Spleen (tissue), 11 donors: ENCODE data around the gene SNURF. TPM values are rescaled to one million over a fixed set of nuclear protein-coding genes. Genes with fewer than 3 reads are reported as not detected.

Experiments
- DNase-seq: peaks from one replicate; pipeline ENCODE4 v3.0.0-alpha.2; 2020
- H3K27ac ChIP-seq, 8 donors: fragments of 200-600 bp; sonication (generic) in 7 of 8; 1 replicate in 4 of 8; 2 replicates in 4 of 8; pipeline versions ENCODE4 v1.5.0 to v1.8.0; 2016 to 2021; ENCODE audit warnings: inconsistent platforms in 4 of 8, mild to moderate bottlenecking in 4 of 8, moderate library complexity in 1 of 8
- H3K27me3 ChIP-seq, 7 donors: fragments of 200-600 bp; sonication (generic) in 6 of 7; replicated peaks in 1 of 7; 1 replicate in 4 of 7; 2 replicates in 3 of 7; pipeline versions ENCODE4 v1.5.0 to v1.8.0; 2016 to 2021; ENCODE audit warnings: inconsistent platforms in 3 of 7, mild to moderate bottlenecking in 1 of 7
- H3K36me3 ChIP-seq, 6 donors: fragments of 200-600 bp; sonication (generic) in 5 of 6; 1 replicate in 4 of 6; 2 replicates in 2 of 6; pipeline versions ENCODE4 v1.5.0 to v1.8.0; 2016 to 2021; ENCODE audit warnings: inconsistent platforms in 2 of 6
- H3K4me1 ChIP-seq, 6 donors: fragments of 200-600 bp; sonication (generic) in 5 of 6; 1 replicate in 3 of 6; 2 replicates in 3 of 6; pipeline versions ENCODE4 v1.5.0 to v1.8.0; 2016 to 2021; ENCODE audit warnings: inconsistent platforms in 3 of 6
- H3K4me3 ChIP-seq, 8 donors: fragments of 200-600 bp; sonication (generic) in 7 of 8; 1 replicate in 4 of 8; 2 replicates in 4 of 8; pipeline versions ENCODE4 v1.5.0 to v1.8.0; 2016 to 2021; ENCODE audit warnings: inconsistent platforms in 4 of 8, mild to moderate bottlenecking in 4 of 8, moderate library complexity in 2 of 8
- H3K9me3 ChIP-seq, 8 donors: fragments of 200-600 bp; sonication (generic) in 7 of 8; 1 replicate in 4 of 8; 2 replicates in 4 of 8; pipeline versions ENCODE4 v1.5.0 to v1.8.0; 2016 to 2021; ENCODE audit warnings: inconsistent platforms in 4 of 8
- POLR2A ChIP-seq, 3 donors: fragments of 450-650 bp; IDR thresholded peaks; one replicate each; pipeline ENCODE4 v1.5.1; 2017; ENCODE audit warnings: antibody characterized with exemption in 3 of 3, mild to moderate bottlenecking in 1 of 3
- POLR2AphosphoS5 ChIP-seq, 3 donors: sonication (generic); formaldehyde crosslinking; IDR thresholded peaks; one replicate each; pipeline ENCODE4 v1.5.1; 2017; ENCODE audit warnings: antibody characterized with exemption in 3 of 3
- WGBS, 5 donors: extraction: QIAGEN DNeasy Blood & Tissue Kit in 3 of 5; methylation state at CpG; one replicate each; pipeline versions ENCODE4 v1.1.5 to v1.1.7; 2013 to 2018; 5-methylcytosine and 5-hydroxymethylcytosine counted together
- intact Hi-C: fragments of 100-400 bp; cut with DNase I; formaldehyde crosslinking; loops from one replicate; pipeline ENCODE4 v1.15.0; 2023; ENCODE audit warnings: low total_unique reads
- polyA plus RNA-seq, 3 donors: library from polyadenylated mRNA; stranded (reverse); fragments of 200-250 nt; gene quantifications; one replicate each; pipeline ENCODE4 v1.2.1, GENCODE V29; 2013
- small RNA-seq, 4 donors: library from RNA; depleted of rRNA; stranded (forward); fragments of <200 nt; gene quantifications; one replicate each; pipeline ENCODE3, GENCODE V24; 2016
- total RNA-seq, 7 donors: library from RNA; depleted of rRNA in 3 of 7; stranded (reverse); fragments of >200 nt in 3 of 7; fragmentation: NEBNext Ultra II Directional in 4 of 7; extraction: Animal tissue kit (Norgen Biotek cat#: 25700) in 4 of 7; gene quantifications; one replicate each; pipeline versions ENCODE4 v1.1.0 to v1.2.1, GENCODE V29; 2016 to 2021
- TF ChIP-seq, protein P1 (sequence below), 11 experiments: fragments of 200-600 bp in 7 of 11; fragments of 450-650 bp in 4 of 11; sonication (generic) in 4 of 11; IDR thresholded peaks in 8 of 11; conservative IDR thresholded peaks in 3 of 11; 1 replicate in 7 of 11; 2 replicates in 4 of 11; pipeline versions ENCODE4 v1.4.0 to v1.8.0; 2016 to 2021; ENCODE audit warnings: antibody characterized with exemption in 11 of 11, inconsistent platforms in 4 of 11, mild to moderate bottlenecking in 1 of 11
- donor health status: healthy with polysubstance abuse.
- donor health status: DM: no; HTN: no; CAD: no; lungs with moderate emphysema.
- donor health status: DM: no; HTN: no; CAD: no.
- donor health status: Bipolar disorder and iron deficiency.
- donor health status: healthy.
- donor health status: DM: no; HTN: no; CAD: no.
- donor health status: DM: yes; HTN: yes; CAD: no.

SNURF gene
- total and polyA plus RNA-seq, 10 donors: 2.2 to 15.9 (median 9.5) TPM

DNA sequence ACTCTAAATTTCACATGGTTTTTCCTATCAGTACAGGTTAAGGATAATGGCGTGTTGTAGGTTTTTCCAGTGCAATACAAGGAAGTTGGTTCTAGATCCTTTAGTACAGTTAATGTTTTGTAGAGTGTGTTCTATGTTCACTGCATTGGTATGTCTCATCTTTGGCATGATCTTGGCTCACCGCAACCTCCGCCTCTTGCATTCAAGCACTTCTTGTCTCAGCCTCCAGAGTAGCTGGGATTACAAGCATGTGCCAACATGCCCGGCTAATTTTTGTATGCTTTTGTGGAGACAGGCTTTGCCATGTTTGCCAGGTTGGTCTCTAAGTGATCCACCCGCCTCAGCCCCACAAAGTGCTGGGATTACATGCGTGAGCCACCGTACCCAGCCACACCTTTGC is 30.4 kb downstream of the SNURF start:
- DNase-seq: no peak
- WGBS, 5 donors: 91 to 95% (median 93%) methylated on average over 7 of the region's 7 CpGs
- H3K4me3 ChIP-seq: no peak overlapping the region
- no peak overlapping the region for H3K27ac ChIP-seq
- H3K27me3 ChIP-seq: no peaks in the 10 kb centered on the region
- H3K9me3 ChIP-seq: peaks cover 3 to 100% (median 98%) of the 10 kb centered on the region in 8 donors
- H3K36me3 ChIP-seq: peaks cover 5 to 100% (median 86%) of the 10 kb centered on the region in 6 donors
- no peaks in the 10 kb centered on the region for H3K4me1 ChIP-seq
- TF ChIP-seq POLR2A (IDR thresholded peaks at IDR 0.05) (no peak), POLR2AphosphoS5 (IDR thresholded peaks at IDR 0.05) (no peak)
- TF ChIP-seq, protein P1, sequence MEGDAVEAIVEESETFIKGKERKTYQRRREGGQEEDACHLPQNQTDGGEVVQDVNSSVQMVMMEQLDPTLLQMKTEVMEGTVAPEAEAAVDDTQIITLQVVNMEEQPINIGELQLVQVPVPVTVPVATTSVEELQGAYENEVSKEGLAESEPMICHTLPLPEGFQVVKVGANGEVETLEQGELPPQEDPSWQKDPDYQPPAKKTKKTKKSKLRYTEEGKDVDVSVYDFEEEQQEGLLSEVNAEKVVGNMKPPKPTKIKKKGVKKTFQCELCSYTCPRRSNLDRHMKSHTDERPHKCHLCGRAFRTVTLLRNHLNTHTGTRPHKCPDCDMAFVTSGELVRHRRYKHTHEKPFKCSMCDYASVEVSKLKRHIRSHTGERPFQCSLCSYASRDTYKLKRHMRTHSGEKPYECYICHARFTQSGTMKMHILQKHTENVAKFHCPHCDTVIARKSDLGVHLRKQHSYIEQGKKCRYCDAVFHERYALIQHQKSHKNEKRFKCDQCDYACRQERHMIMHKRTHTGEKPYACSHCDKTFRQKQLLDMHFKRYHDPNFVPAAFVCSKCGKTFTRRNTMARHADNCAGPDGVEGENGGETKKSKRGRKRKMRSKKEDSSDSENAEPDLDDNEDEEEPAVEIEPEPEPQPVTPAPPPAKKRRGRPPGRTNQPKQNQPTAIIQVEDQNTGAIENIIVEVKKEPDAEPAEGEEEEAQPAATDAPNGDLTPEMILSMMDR (IDR thresholded peaks at IDR 0.05 in 8 of 11, conservative IDR thresholded peaks at IDR 0.05 in 3 of 11): no peak
- intact Hi-C loops: no loop called here

DNA sequence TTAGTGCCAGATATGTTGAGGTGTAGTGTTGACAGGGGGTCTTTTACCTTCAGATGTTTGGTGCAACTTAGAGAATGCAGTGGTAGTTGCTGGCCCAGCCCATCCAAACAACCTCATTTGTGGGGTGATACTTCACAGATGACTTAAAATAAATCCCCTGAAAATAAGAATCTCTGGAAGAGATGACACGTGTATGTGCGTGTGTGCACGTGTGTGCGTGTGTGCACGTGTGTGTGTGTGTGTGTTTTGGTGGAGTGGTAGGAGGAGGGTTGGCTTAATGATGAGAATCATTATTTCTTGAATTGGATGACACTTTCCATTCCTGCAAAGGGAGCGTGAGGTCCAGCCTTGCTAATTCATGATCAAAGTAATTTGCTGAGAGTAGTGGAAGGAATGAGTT is 31.9 kb downstream of the SNURF start:
- Histone ChIP-seq H3K36me3 (peaks cover 5 to 98% (median 73%) of the 10 kb centered on the region in 6 donors), H3K9me3 (peaks cover 3 to 100% (median 98%) of the 10 kb centered on the region in 8 donors), H3K27ac (no peak overlapping the region), H3K4me1 (no peaks in the 10 kb centered on the region), H3K4me3 (no peak overlapping the region), H3K27me3 (no peaks in the 10 kb centered on the region)
- 84 to 94% (median 89%) methylated on average over 5 to 6 of the region's 6 CpGs for WGBS, 5 donors
- intact Hi-C loops: no loop called here
- TF ChIP-seq, protein P1 (IDR thresholded peaks at IDR 0.05 in 8 of 11, conservative IDR thresholded peaks at IDR 0.05 in 3 of 11): no peak
- TF ChIP-seq POLR2AphosphoS5 (IDR thresholded peaks at IDR 0.05) (no peak), POLR2A (IDR thresholded peaks at IDR 0.05) (no peak)
- DNase-seq: no peak

Small RNA genes within 50 kb of the gene (small RNA-seq; reads per million reads assigned to genes)
- gene AC090602.1: 0 reads per million in 4 donors
- gene AC124312.4: 0 reads per million in 4 donors
- 0 reads per million in 4 donors for gene AC124312.5

Other genes starting within 250 kb of the SNURF start
- gene SNRPN, start within 50 bp of the SNURF start, total RNA-seq: 100 to 1,000 TPM in 3 of 7 donors, 10 to 100 TPM in 4; 63.8 to 150 (median 90.7) TPM
- 100 to 1,000 TPM in 2 of 3 donors, 10 to 100 TPM in 1; 93.3 to 128 (median 119) TPM for gene SNRPN, start within 50 bp of the SNURF start, polyA plus RNA-seq